Parathyroid adenoma (tissue), 2 donors: ENCODE measurements around the gene DNAH2.
"Not testable (repeated sequence)": the region's sequence is repeated elsewhere in the genome, so short reads cannot be mapped to it uniquely, and the experiment has no call there.

Experiments used
- H2AFZ ChIP-seq: fragments of 300-600 bp; sonication (generic); one replicate; pipeline ENCODE4 v1.7.0; 2017; ENCODE audit warnings: antibody characterized with exemption, mild to moderate bottlenecking
- H3K27ac ChIP-seq: fragments of 300-600 bp; sonication (generic); one replicate; pipeline ENCODE4 v1.7.0; 2017
- H3K27me3 ChIP-seq: fragments of 300-600 bp; sonication (generic); one replicate; pipeline ENCODE4 v1.7.0; 2017; ENCODE audit warnings: low read length; ENCODE audit not compliant: control insufficient read depth, insufficient read depth
- H3K36me3 ChIP-seq: fragments of 300-600 bp; sonication (generic); one replicate; pipeline ENCODE4 v1.7.0; 2017; ENCODE audit warnings: low read length; ENCODE audit not compliant: control insufficient read depth, insufficient read depth
- H3K4me1 ChIP-seq: fragments of 300-600 bp; sonication (generic); one replicate; pipeline ENCODE4 v1.7.0; 2017; ENCODE audit warnings: control low read depth
- H3K4me2 ChIP-seq: fragments of 300-600 bp; sonication (generic); one replicate; pipeline ENCODE4 v1.7.0; 2017; ENCODE audit warnings: low read length
- H3K4me3 ChIP-seq: fragments of 300-600 bp; sonication (generic); one replicate; pipeline ENCODE4 v1.7.0; 2017; ENCODE audit warnings: low read depth, low read length
- H3K79me2 ChIP-seq: fragments of 300-600 bp; sonication (generic); one replicate; pipeline ENCODE4 v1.7.0; 2017; ENCODE audit warnings: control low read depth
- H3K9ac ChIP-seq: fragments of 300-600 bp; sonication (generic); one replicate; pipeline ENCODE4 v1.7.0; 2017; ENCODE audit warnings: mild to moderate bottlenecking
- H3K9me3 ChIP-seq: fragments of 300-600 bp; sonication (generic); one replicate; pipeline ENCODE4 v1.7.0; 2017; ENCODE audit warnings: low read length; ENCODE audit not compliant: control insufficient read depth
- TF ChIP-seq, protein P1 (sequence below): fragments of 300-600 bp; sonication (generic); IDR thresholded peaks from one replicate; pipeline ENCODE4 v1.7.0; 2017; ENCODE audit warnings: antibody characterized with exemption, mild to moderate bottlenecking
- donor health status: primary hyperparathyroidism.

Gene DNAH2

DNA sequence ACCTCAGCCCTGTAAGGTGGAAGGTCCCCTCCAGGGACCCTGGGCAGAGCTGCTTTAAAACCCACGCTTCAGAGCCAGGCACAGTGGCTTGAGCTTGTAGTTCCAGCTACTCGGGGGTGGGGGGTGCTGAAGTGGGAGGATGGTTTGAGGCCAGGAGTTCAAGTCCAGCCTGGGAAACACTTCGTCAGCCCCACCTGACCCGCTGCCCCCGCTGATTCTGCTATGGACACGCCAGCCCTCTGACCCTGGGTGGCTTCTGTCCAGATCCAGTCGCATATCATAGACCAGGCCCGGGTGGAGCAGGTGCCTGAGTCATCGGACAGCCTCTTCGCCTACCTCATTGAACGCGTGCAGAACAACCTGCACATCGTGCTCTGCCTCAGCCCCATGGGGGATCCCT is 81.3 kb downstream of the DNAH2 start:
- Histone ChIP-seq H3K9ac (no peak overlapping the region), H2AFZ (no peak overlapping the region), H3K4me3 (no peak overlapping the region), H3K79me2 (no peaks in the 10 kb centered on the region), H3K27ac (no peak overlapping the region), H3K9me3 (no peaks in the 10 kb centered on the region), H3K27me3 (no peaks in the 10 kb centered on the region), H3K36me3 (no peaks in the 10 kb centered on the region), H3K4me1 (peaks cover 3% of the 10 kb centered on the region), H3K4me2 (no peak overlapping the region)
- TF ChIP-seq, protein P1, sequence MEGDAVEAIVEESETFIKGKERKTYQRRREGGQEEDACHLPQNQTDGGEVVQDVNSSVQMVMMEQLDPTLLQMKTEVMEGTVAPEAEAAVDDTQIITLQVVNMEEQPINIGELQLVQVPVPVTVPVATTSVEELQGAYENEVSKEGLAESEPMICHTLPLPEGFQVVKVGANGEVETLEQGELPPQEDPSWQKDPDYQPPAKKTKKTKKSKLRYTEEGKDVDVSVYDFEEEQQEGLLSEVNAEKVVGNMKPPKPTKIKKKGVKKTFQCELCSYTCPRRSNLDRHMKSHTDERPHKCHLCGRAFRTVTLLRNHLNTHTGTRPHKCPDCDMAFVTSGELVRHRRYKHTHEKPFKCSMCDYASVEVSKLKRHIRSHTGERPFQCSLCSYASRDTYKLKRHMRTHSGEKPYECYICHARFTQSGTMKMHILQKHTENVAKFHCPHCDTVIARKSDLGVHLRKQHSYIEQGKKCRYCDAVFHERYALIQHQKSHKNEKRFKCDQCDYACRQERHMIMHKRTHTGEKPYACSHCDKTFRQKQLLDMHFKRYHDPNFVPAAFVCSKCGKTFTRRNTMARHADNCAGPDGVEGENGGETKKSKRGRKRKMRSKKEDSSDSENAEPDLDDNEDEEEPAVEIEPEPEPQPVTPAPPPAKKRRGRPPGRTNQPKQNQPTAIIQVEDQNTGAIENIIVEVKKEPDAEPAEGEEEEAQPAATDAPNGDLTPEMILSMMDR: no peak

DNA sequence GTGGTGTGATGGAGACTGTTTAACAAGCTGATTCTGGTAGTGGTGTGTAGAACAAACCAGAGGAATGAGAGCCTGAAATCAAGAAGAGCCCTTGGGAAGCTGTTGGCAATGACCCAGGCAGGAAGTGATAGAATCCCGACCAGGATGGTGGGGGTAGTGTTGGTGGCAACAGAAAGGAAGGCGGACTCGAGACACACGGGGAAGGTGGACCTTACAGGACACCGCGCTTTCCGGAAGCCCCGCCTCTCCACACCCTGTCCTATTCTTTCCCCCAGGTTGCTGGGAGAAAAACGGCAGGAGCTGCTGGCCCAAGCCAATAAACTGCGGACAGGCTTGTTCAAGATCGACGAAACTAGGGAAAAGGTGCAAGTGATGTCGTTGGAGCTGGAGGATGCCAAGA is 86.4 kb downstream of the DNAH2 start:
- peak overlapping the region; percentile 72 for H3K27ac ChIP-seq
- TF ChIP-seq, protein P1: no peak
- no peaks in the 10 kb centered on the region for H3K27me3 ChIP-seq
- H3K4me3 ChIP-seq: peak overlapping the region; percentile 34
- no peaks in the 10 kb centered on the region for H3K79me2 ChIP-seq
- peak overlapping the region; percentile 94 for H2AFZ ChIP-seq
- peak overlapping the region; percentile 61 for H3K4me2 ChIP-seq
- H3K9me3 ChIP-seq: no peaks in the 10 kb centered on the region
- H3K9ac ChIP-seq: no peak overlapping the region
- H3K4me1 ChIP-seq: peaks cover 17% of the 10 kb centered on the region
- H3K36me3 ChIP-seq: no peaks in the 10 kb centered on the region

GRCh38 chr17:7806587-7806986 is 89.0 kb downstream of the DNAH2 start:
- Histone ChIP-seq H3K36me3 (no peaks in the 10 kb centered on the region), H3K9ac (peak overlapping the region; percentile 41), H3K4me2 (peak overlapping the region; percentile 53), H3K27ac (peak overlapping the region; percentile 95), H3K27me3 (no peaks in the 10 kb centered on the region), H3K79me2 (no peaks in the 10 kb centered on the region), H3K9me3 (no peaks in the 10 kb centered on the region), H3K4me3 (no peak overlapping the region), H3K4me1 (peaks cover 17% of the 10 kb centered on the region), H2AFZ (peak overlapping the region; percentile 85)
- TF ChIP-seq, protein P1: no peak

GRCh38 chr17:7807206-7807605 is 89.7 kb downstream of the DNAH2 start:
- Histone ChIP-seq H3K9ac (peak overlapping the region; percentile 41), H3K27me3 (no peaks in the 10 kb centered on the region), H3K4me3 (peak overlapping the region; percentile 6), H3K9me3 (no peaks in the 10 kb centered on the region), H3K36me3 (no peaks in the 10 kb centered on the region), H3K4me1 (peaks cover 17% of the 10 kb centered on the region), H3K79me2 (no peaks in the 10 kb centered on the region), H3K27ac (peak overlapping the region; percentile 95), H3K4me2 (peak overlapping the region; percentile 53), H2AFZ (peak overlapping the region; percentile 85)
- TF ChIP-seq, protein P1: no peak

- H3K4me2 ChIP-seq: no peak overlapping the region
- no peaks in the 10 kb centered on the region for H3K9me3 ChIP-seq
- H3K36me3 ChIP-seq: no peaks in the 10 kb centered on the region
- no peak overlapping the region for H2AFZ ChIP-seq
- H3K79me2 ChIP-seq: no peaks in the 10 kb centered on the region
- H3K4me1 ChIP-seq: peaks cover 13% of the 10 kb centered on the region
- no peak overlapping the region for H3K9ac ChIP-seq
- H3K27me3 ChIP-seq: no peaks in the 10 kb centered on the region
- H3K4me3 ChIP-seq: no peak overlapping the region
- no peak overlapping the region for H3K27ac ChIP-seq
- TF ChIP-seq, protein P1: no peak
Observed at GRCh38 chr17:7809086-7809790, 91.7 kb downstream of the DNAH2 start.

DNA sequence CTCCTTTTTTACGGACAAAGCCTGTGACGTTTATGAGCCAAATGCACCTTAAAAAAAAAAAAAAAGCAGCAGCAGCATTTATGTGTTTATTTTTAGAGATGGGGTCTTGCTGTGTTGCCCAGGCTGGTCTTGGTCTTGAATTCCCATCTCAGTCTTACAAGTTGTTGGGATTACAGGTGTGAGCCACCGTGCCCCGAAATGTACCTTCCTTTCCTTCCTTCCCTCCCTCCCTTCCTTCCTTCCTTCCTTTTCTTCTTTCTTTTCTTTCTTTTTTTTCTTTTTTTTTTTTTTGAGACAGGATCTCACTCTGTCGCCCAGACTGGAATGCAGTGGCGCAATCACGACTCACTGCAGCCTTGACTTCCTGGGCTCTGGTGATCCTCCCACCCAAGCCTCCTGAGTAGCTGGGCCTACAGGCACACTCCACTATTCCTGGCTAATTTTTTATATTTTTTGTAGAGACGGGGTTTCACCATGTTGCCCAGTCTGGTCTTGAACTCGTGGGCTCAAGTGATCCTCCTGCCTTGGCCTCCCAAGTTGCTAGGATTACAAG is 92.3 kb downstream of the DNAH2 start:
- not testable (repeated sequence) for H3K9ac ChIP-seq, H3K79me2 ChIP-seq, H3K9me3 ChIP-seq, H3K4me3 ChIP-seq, H3K27me3 ChIP-seq, H3K4me2 ChIP-seq, H3K36me3 ChIP-seq, H2AFZ ChIP-seq, H3K27ac ChIP-seq
- H3K4me1 ChIP-seq: peaks cover 13% of the 10 kb centered on the region
